GM18861 (cell line): ENCODE data around the gene CFAP221.
A peak's percentile ranks its signal among the peaks of the same experiment; 100 is the strongest.

ENCODE experiments used
- ATAC-seq: cut with Tn5 transposase; IDR thresholded peaks from one replicate; pipeline ENCODE4 v1.9.1; 2021; ENCODE audit not compliant: unreplicated experiment

CFAP221 gene

GRCh38 chr2:119544075-119544938 lies at the start of gene CFAP221:
Gene CFAP221, plus strand, starts transcription at chr2:119544449. Its CDS starts 1,683 bp downstream, at chr2:119546132.
- ATAC-seq: no peak

- no peak for ATAC-seq
Measured at GRCh38 chr2:119495948-119496347, 48.3 kb upstream of the CFAP221 start.

- no peak for ATAC-seq
Measured at GRCh38 chr2:119496682-119497081, 47.6 kb upstream of the CFAP221 start.

- ATAC-seq: no peak
Measured at GRCh38 chr2:119508756-119509155, 35.5 kb upstream of the CFAP221 start.

GRCh38 chr2:119511989-119512388 lies 32.3 kb upstream of the CFAP221 start:
- ATAC-seq: no peak

- no peak for ATAC-seq
Measured at GRCh38 chr2:119512946-119513345, 31.3 kb upstream of the CFAP221 start.

- ATAC-seq: no peak
Measured at GRCh38 chr2:119513832-119514231, 30.4 kb upstream of the CFAP221 start.

- ATAC-seq: no peak
Measured at GRCh38 chr2:119516121-119516520, 28.1 kb upstream of the CFAP221 start.

GRCh38 chr2:119517433-119517832 lies 26.8 kb upstream of the CFAP221 start:
- ATAC-seq: peak; percentile 84

- ATAC-seq: no peak
Measured at GRCh38 chr2:119518401-119519056, 25.7 kb upstream of the CFAP221 start.

GRCh38 chr2:119519057-119519408 lies 25.2 kb upstream of the CFAP221 start:
- no peak for ATAC-seq

GRCh38 chr2:119520696-119521432 lies 23.4 kb upstream of the CFAP221 start:
- no peak for ATAC-seq

- ATAC-seq: no peak
Measured at GRCh38 chr2:119521433-119522050, 22.7 kb upstream of the CFAP221 start.

GRCh38 chr2:119522671-119523070 lies 21.6 kb upstream of the CFAP221 start:
- ATAC-seq: no peak

- ATAC-seq: no peak
Measured at GRCh38 chr2:119523383-119523951, 20.8 kb upstream of the CFAP221 start.

GRCh38 chr2:119523952-119524694 lies 20.1 kb upstream of the CFAP221 start, which contains the start of gene SCTR:
Gene SCTR, minus strand, starts transcription at chr2:119524483. Its CDS starts 257 bp downstream, at chr2:119524226.
- no peak for ATAC-seq

GRCh38 chr2:119525614-119526013 lies 18.6 kb upstream of the CFAP221 start:
- no peak for ATAC-seq

GRCh38 chr2:119527999-119528398 lies 16.2 kb upstream of the CFAP221 start:
- ATAC-seq: no peak

- ATAC-seq: no peak
Measured at GRCh38 chr2:119531292-119531691, 13.0 kb upstream of the CFAP221 start.

- ATAC-seq: no peak
Measured at GRCh38 chr2:119533560-119533959, 10.7 kb upstream of the CFAP221 start.
